IPS DF 4.7 (cell line): ENCODE measurements around the gene SCP2.
"Not testable (repeated sequence)": the region's sequence is repeated elsewhere in the genome, so short reads cannot be mapped to it uniquely, and the experiment has no call there.

Experiments
- DNase-seq: peaks from one replicate; pipeline ENCODE4 v3.0.0-alpha.2; 2013; ENCODE audit warnings: low spot score; ENCODE audit errors: extremely low read depth

Gene SCP2

GRCh38 chr1:52916241-52916975 lies 10.7 kb upstream of the SCP2 start:
- no peak for DNase-seq

GRCh38 chr1:52917156-52917555 lies 9.9 kb upstream of the SCP2 start:
- DNase-seq = no peak

- DNase-seq = no peak
Observed at GRCh38 chr1:52917581-52917980, 9.5 kb upstream of the SCP2 start.

- no peak for DNase-seq
Observed at GRCh38 chr1:52918201-52918600, 8.9 kb upstream of the SCP2 start.

- no peak for DNase-seq
Observed at GRCh38 chr1:52919051-52919722, 7.9 kb upstream of the SCP2 start.

GRCh38 chr1:52919723-52920483 lies 7.2 kb upstream of the SCP2 start:
- no peak for DNase-seq

- DNase-seq = no peak
Observed at GRCh38 chr1:52920791-52921291, 6.2 kb upstream of the SCP2 start.

GRCh38 chr1:52925571-52926005 lies 1.5 kb upstream of the SCP2 start:
- DNase-seq = no peak

- DNase-seq = no peak
Observed at GRCh38 chr1:52926864-52927211, 238 bp upstream of the SCP2 start.

- DNase-seq = no peak
Observed at GRCh38 chr1:52928015-52928404, 934 bp downstream of the SCP2 start.

GRCh38 chr1:52929019-52929418 lies 1.9 kb downstream of the SCP2 start:
- DNase-seq = no peak

- DNase-seq = no peak
Observed at GRCh38 chr1:52937433-52938182, 10.5 kb downstream of the SCP2 start.

GRCh38 chr1:52938183-52938451 lies 11.0 kb downstream of the SCP2 start:
- no peak for DNase-seq

GRCh38 chr1:52943876-52944416 lies 16.9 kb downstream of the SCP2 start:
- DNase-seq = no peak

- DNase-seq = no peak
Observed at GRCh38 chr1:52944566-52944965, 17.5 kb downstream of the SCP2 start.

- DNase-seq = no peak
Observed at GRCh38 chr1:52947490-52947889, 20.4 kb downstream of the SCP2 start.

GRCh38 chr1:52949602-52950001 lies 22.5 kb downstream of the SCP2 start:
- not testable (repeated sequence) for DNase-seq

GRCh38 chr1:52952112-52952511 lies 25.0 kb downstream of the SCP2 start:
- DNase-seq = no peak

GRCh38 chr1:52955129-52955970 lies 28.3 kb downstream of the SCP2 start:
- no peak for DNase-seq

- DNase-seq = no peak
Observed at GRCh38 chr1:52963101-52963500, 36.0 kb downstream of the SCP2 start.

GRCh38 chr1:52967666-52968065 lies 40.6 kb downstream of the SCP2 start:
- no peak for DNase-seq
